ENCODE measurements around the gene CACYBP. TPM values are rescaled to one million over a fixed set of nuclear protein-coding genes. Genes with fewer than 3 reads are reported as not detected.

The CACYBP gene
- 183 and 207 TPM in 2 replicates for total RNA-seq (2022)
- Bru-seq, nascent RNA = percentile 91 among the genes with signal in this experiment
- percentile 90 among the genes with signal in this experiment for BruChase-seq, experiment 1, labeled RNA remaining after a 2-hour chase
- BruChase-seq, experiment 2, labeled RNA remaining after a 6-hour chase = percentile 96 among the genes with signal in this experiment
- long read RNA-seq, transcript CACYBP-201 (6 exons, 2,766 nt) = major isoform, 443 of 471 reads
- long read RNA-seq, transcript CACYBP-209 (6 exons, 2,835 nt) = minor isoform, 8 of 471 reads
- long read RNA-seq, partial matches to known transcripts = 1 of 471 reads
- long read RNA-seq, other reads (novel, unspliced or antisense) = 17 of 471 reads

GRCh38 chr1:174999936-175000696, at the start of gene CACYBP:
Gene CACYBP, plus strand, starts transcription at chr1:174999947. Its CDS starts 234 bp downstream, at chr1:175000181.
- DNase-seq = peak in 1 of 2 experiments; percentile 37
- Mint-ChIP-seq H3K9me3 (ENCODE audit: unreplicated experiment) (no peaks in the 10 kb centered on the region), H3K27ac (ENCODE audit: unreplicated experiment) (no peak within 1 kb of the TSS), H3K4me3 (ENCODE audit: unreplicated experiment) (no peak within 1 kb of the TSS), H3K4me1 (ENCODE audit: low read depth, unreplicated experiment) (no peaks in the 10 kb centered on the region), H3K27me3 (ENCODE audit: insufficient read depth, unreplicated experiment) (no peaks in the 10 kb centered on the region), H3K36me3 (ENCODE audit: insufficient read depth, unreplicated experiment) (peaks cover 8% of the 10 kb centered on the region)
- intact Hi-C loops (cut with micrococcal nuclease; ENCODE audit: unreplicated experiment) = loop anchor here (1.0 to 10.0 kb wide), 4 partner anchors 23 to 975 kb away; partner anchors contain the start of genes MRPS14 and RC3H1
- no peaks in the 10 kb centered on the region for H3K27me3 ChIP-seq (replicated peaks; ENCODE audit: control insufficient read depth, insufficient read depth, low read length)
- BruUV-seq (replicated peaks) = no TSS peak
- no peak for TF ChIP-seq CTCF (IDR thresholded peaks at IDR 0.05; ENCODE audit: insufficient read depth in 1 of 2, low read depth in 1 of 2, low read length in 1 of 2, severe bottlenecking in 1 of 2, unreplicated experiment in 1 of 2)
- CTCF ChIA-PET = interaction anchor here (0.6 to 3.1 kb wide), 7 partner anchors 23 to 230 kb away, joined by 4 to 18 read pairs (median 6); partner anchors contain the start of gene MRPS14
- POLR2A ChIA-PET = interaction anchor here (0.5 to 2.8 kb wide), 10 partner anchors 11 to 440 kb away, joined by 3 to 37 read pairs (median 6); partner anchors contain the start of gene MRPS14
- H3K4me3 ChIP-seq (ENCODE audit: low read depth, low read length) = peak within 1 kb of the TSS; percentile 100
- H3K9me3 ChIP-seq = no peaks in the 10 kb centered on the region
- peaks cover 9% of the 10 kb centered on the region; the same call in 1 of the 2 replicates for H3K4me1 ChIP-seq
- H3K36me3 ChIP-seq (ENCODE audit: control insufficient read depth, insufficient read depth, low read length) = no peaks in the 10 kb centered on the region

GRCh38 chr1:174953285-174954072, 46.3 kb upstream of the CACYBP start:
- TF ChIP-seq CTCF (IDR thresholded peaks at IDR 0.05; ENCODE audit: insufficient read depth in 1 of 2, low read depth in 1 of 2, low read length in 1 of 2, severe bottlenecking in 1 of 2, unreplicated experiment in 1 of 2) = no peak
- Mint-ChIP-seq H3K27ac (ENCODE audit: unreplicated experiment) (peak overlapping the region; percentile 0), H3K9me3 (ENCODE audit: unreplicated experiment) (no peaks in the 10 kb centered on the region), H3K36me3 (ENCODE audit: insufficient read depth, unreplicated experiment) (no peaks in the 10 kb centered on the region), H3K4me3 (ENCODE audit: unreplicated experiment) (peak overlapping the region; percentile 41), H3K27me3 (ENCODE audit: insufficient read depth, unreplicated experiment) (no peaks in the 10 kb centered on the region), H3K4me1 (ENCODE audit: low read depth, unreplicated experiment) (peaks cover 15% of the 10 kb centered on the region)
- CTCF ChIA-PET = interaction anchor here (0.7 kb wide), 1 partner anchor 13 kb away, joined by 4 read pairs; no protein-coding TSS in a partner anchor
- DNase-seq = peak; percentile 69 to 76
- POLR2A ChIA-PET = interaction anchor here (0.6 kb wide), 1 partner anchor 45 kb away, joined by 3 read pairs; no protein-coding TSS in a partner anchor
- H3K4me3 ChIP-seq (ENCODE audit: low read depth, low read length) = peak overlapping the region; percentile 13; the same call in 1 of the 2 replicates
- no peaks in the 10 kb centered on the region for H3K27me3 ChIP-seq (replicated peaks; ENCODE audit: control insufficient read depth, insufficient read depth, low read length)
- peaks cover 26% of the 10 kb centered on the region for H3K4me1 ChIP-seq
- H3K9me3 ChIP-seq = no peaks in the 10 kb centered on the region
- H3K36me3 ChIP-seq (ENCODE audit: control insufficient read depth, insufficient read depth, low read length) = no peaks in the 10 kb centered on the region
- BruUV-seq (replicated peaks) = no TSS peak
- intact Hi-C loops (cut with micrococcal nuclease; ENCODE audit: unreplicated experiment) = loop anchor here (1.0 to 5.0 kb wide), 3 partner anchors 10 to 46 kb away; partner anchors contain the start of gene CACYBP
